Panc1 (cell line): ENCODE measurements around the gene PRF1. TPM values are rescaled to one million over a fixed set of nuclear protein-coding genes. Genes with fewer than 3 reads are reported as not detected.

Experiments used
- ATAC-seq: fragments of 200-7000 bp; cut with Tn5 transposase; 2 replicates; pipeline ENCODE4 v1.9.1; 2020; ENCODE audit warnings: mild to moderate bottlenecking, moderate library complexity
- BruUV-seq: library from RNA; stranded (reverse); fragments of 400-500 nt; replicated peaks from 2 replicates; lab custom pipeline; 2021; lab: Mats Ljungman, UMichigan
- CTCF ChIA-PET: fragments of 300-600 bp; sonication (Branson Sonifier 250); formaldehyde crosslinking; loops from one replicate; lab custom pipeline; 2022; ENCODE audit warnings: antibody characterized with exemption; lab: Charles Lee
- POLR2A ChIA-PET: fragments of 300-600 bp; sonication (Branson Sonifier 250); formaldehyde crosslinking; loops from one replicate; lab custom pipeline; 2022; ENCODE audit warnings: antibody characterized with exemption; lab: Charles Lee
- DNase-seq: peaks from one replicate; pipeline ENCODE4 v3.0.0-alpha.2; 2010; ENCODE audit warnings: low read depth, low spot score
- H3K27ac ChIP-seq: 2 replicates; pipeline ENCODE4 v1.5.1; 2011; ENCODE audit warnings: mild to moderate bottlenecking, low read length, inconsistent platforms
- H3K27me3 ChIP-seq: fragments of 200-500 bp; sonication (Bioruptor generic); 2 replicates; pipeline ENCODE4 v1.6.0; 2014; ENCODE audit warnings: low read length, inconsistent platforms; ENCODE audit not compliant: control insufficient read depth, insufficient read depth
- H3K36me3 ChIP-seq: fragments of 200-500 bp; sonication (Bioruptor generic); 2 replicates; pipeline ENCODE4 v1.5.1; 2014; ENCODE audit warnings: inconsistent platforms, mild to moderate bottlenecking, low read length, moderate library complexity; ENCODE audit not compliant: control insufficient read depth, insufficient read depth
- H3K4me1 ChIP-seq: 2 replicates; pipeline ENCODE4 v1.5.1; 2011; ENCODE audit warnings: inconsistent platforms, mild to moderate bottlenecking, low read length, moderate library complexity; ENCODE audit not compliant: control insufficient read depth, insufficient read depth
- H3K4me3 ChIP-seq, 2 experiments: 2 replicates each; pipeline ENCODE4 v1.5.1; 2011 to 2012; ENCODE audit warnings: low read depth in 2 of 2, low read length in 2 of 2, mild to moderate bottlenecking in 2 of 2, inconsistent platforms in 1 of 2, moderate library complexity in 1 of 2
- H3K9me3 ChIP-seq: fragments of 200-500 bp; sonication (Bioruptor generic); 2 replicates; pipeline ENCODE4 v1.5.1; 2014; ENCODE audit warnings: low read depth, mild to moderate bottlenecking, inconsistent platforms, low read length, moderate library complexity; ENCODE audit not compliant: control insufficient read depth, insufficient read depth
- CTCF ChIP-seq: fragments of 450-650 bp; IDR thresholded peaks from 2 replicates; pipeline ENCODE4 v1.5.1; 2017; ENCODE audit warnings: mild to moderate bottlenecking
- POLR2AphosphoS5 ChIP-seq: IDR thresholded peaks from 2 replicates; pipeline ENCODE4 v1.6.1; 2012; ENCODE audit warnings: mild to moderate bottlenecking, low read depth, low read length, moderate library complexity
- SIN3A ChIP-seq: IDR thresholded peaks from 2 replicates; pipeline ENCODE4 v1.6.1; 2012; ENCODE audit warnings: low read depth, mild to moderate bottlenecking, low read length, moderate library complexity, borderline replicate concordance; ENCODE audit not compliant: insufficient read depth
- TCF7L2 ChIP-seq: IDR thresholded peaks from 2 replicates; pipeline ENCODE4 v1.6.1; 2011; ENCODE audit warnings: mild to moderate bottlenecking, low read depth, low read length, inconsistent platforms
- in situ Hi-C: cut with HindIII; loops from 2 replicates; pipeline ENCODE4 v1.10.0; 2016; ENCODE audit warnings: low sequenced_read_pairs, low pct_unique_long_range_greater_than_20kb
- intact Hi-C: fragments of 100-400 bp; cut with micrococcal nuclease; formaldehyde crosslinking; loops from one replicate; pipeline ENCODE4 v1.10.0; 2022; ENCODE audit not compliant: unreplicated experiment
- total RNA-seq: library from RNA; stranded (reverse); gene quantifications from one replicate; pipeline ENCODE4 v1.2.1, GENCODE V29; 2021; ENCODE audit not compliant: unreplicated experiment
- TF ChIP-seq, protein P1 (sequence below), 2 experiments: IDR thresholded peaks; 2 replicates each; pipeline ENCODE4 v1.6.1; 2011 to 2012; ENCODE audit warnings: low read depth in 2 of 2, control low read depth in 1 of 2, low read length in 1 of 2, mild to moderate bottlenecking in 1 of 2, moderate library complexity in 1 of 2; ENCODE audit not compliant: insufficient read depth in 1 of 2

PRF1 gene
- total RNA-seq, 1 experiment from 2014 or later: not detected

- Histone ChIP-seq H3K27me3 (peaks cover 3% of the 10 kb centered on the region; the same call in 1 of the 2 replicates), H3K4me3 (no peak overlapping the region), H3K27ac (no peak overlapping the region), H3K4me1 (no peaks in the 10 kb centered on the region), H3K36me3 (no peaks in the 10 kb centered on the region), H3K9me3 (no peaks in the 10 kb centered on the region)
- POLR2A ChIA-PET: no interaction called here
- CTCF ChIA-PET: no interaction called here
- intact Hi-C loops: loop anchor here (10.0 kb wide), 1 partner anchor 129 kb away; no protein-coding TSS in a partner anchor
- in situ Hi-C loops: no loop called here
- ATAC-seq (no peak), DNase-seq (no peak)
- no peak for TF ChIP-seq TCF7L2
- no peak for TF ChIP-seq SIN3A
- TF ChIP-seq POLR2AphosphoS5: no peak
- TF ChIP-seq, protein P1, sequence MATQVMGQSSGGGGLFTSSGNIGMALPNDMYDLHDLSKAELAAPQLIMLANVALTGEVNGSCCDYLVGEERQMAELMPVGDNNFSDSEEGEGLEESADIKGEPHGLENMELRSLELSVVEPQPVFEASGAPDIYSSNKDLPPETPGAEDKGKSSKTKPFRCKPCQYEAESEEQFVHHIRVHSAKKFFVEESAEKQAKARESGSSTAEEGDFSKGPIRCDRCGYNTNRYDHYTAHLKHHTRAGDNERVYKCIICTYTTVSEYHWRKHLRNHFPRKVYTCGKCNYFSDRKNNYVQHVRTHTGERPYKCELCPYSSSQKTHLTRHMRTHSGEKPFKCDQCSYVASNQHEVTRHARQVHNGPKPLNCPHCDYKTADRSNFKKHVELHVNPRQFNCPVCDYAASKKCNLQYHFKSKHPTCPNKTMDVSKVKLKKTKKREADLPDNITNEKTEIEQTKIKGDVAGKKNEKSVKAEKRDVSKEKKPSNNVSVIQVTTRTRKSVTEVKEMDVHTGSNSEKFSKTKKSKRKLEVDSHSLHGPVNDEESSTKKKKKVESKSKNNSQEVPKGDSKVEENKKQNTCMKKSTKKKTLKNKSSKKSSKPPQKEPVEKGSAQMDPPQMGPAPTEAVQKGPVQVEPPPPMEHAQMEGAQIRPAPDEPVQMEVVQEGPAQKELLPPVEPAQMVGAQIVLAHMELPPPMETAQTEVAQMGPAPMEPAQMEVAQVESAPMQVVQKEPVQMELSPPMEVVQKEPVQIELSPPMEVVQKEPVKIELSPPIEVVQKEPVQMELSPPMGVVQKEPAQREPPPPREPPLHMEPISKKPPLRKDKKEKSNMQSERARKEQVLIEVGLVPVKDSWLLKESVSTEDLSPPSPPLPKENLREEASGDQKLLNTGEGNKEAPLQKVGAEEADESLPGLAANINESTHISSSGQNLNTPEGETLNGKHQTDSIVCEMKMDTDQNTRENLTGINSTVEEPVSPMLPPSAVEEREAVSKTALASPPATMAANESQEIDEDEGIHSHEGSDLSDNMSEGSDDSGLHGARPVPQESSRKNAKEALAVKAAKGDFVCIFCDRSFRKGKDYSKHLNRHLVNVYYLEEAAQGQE (IDR thresholded peaks at IDR 0.05; ENCODE audit: insufficient read depth in 1 of 2, low read depth in 2 of 2, low read length in 1 of 2): no peak
- no peak for TF ChIP-seq CTCF
- BruUV-seq: no TSS peak
These were observed 23.5 kb upstream of the PRF1 start for GRCh38 chr10:70626056-70626455.

DNA sequence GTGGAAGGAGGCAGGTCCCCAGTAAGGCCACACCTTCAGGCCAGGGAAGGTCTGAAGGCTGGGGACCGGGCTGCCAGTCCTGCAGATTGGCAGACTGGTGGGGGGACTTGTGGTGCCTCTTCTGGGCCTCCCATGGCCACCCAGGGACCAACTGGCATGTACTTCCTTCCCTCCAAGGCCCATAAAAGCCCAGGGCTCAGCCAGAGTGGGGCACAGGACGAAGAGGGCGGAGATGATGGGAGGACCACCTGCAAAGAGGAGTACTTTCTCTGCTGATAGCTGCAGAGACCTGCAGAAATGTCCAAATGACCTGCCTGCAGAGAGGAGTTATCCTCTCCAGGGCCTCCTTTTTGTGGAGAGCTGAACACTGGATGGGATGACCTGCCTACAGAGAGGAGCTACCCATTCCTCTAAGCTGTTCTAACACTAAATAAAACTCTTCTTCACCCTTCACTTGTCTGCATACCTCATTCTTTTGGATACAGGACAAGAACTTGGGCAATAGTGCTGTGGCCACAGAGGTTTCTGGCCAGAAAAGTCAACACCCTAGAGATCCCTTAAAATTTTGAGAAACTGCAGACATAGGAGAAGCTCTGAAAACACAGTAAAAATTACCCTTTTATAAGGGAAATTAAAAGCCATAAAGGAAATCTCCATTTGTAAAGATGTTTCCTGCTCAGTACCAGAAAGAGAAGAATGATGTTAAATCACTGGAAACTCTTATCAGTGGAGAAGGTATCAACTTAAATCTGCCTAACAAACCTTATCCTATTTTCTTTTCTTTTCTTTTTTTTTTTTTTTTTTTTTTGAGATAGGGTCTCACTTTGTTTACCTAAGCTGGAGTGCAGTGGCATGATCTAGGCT is 20.7 kb upstream of the PRF1 start:
- no peak overlapping the region for H3K4me3 ChIP-seq
- peaks cover 3% of the 10 kb centered on the region; the same call in 1 of the 2 replicates for H3K27me3 ChIP-seq
- in situ Hi-C loops (no loop called here), intact Hi-C loops (loop anchor here (10.0 kb wide), 1 partner anchor 132 kb away; no protein-coding TSS in a partner anchor)
- H3K36me3 ChIP-seq: no peaks in the 10 kb centered on the region
- ATAC-seq (no peak), DNase-seq (no peak)
- peaks cover 13% of the 10 kb centered on the region; the same call in 1 of the 2 replicates for H3K9me3 ChIP-seq
- BruUV-seq: no TSS peak
- POLR2A ChIA-PET: interaction anchor here (0.5 kb wide), 1 partner anchor 544 kb away, joined by 10 read pairs; no protein-coding TSS in a partner anchor
- TF ChIP-seq CTCF: no peak
- H3K4me1 ChIP-seq: no peaks in the 10 kb centered on the region
- no peak overlapping the region for H3K27ac ChIP-seq
- CTCF ChIA-PET: no interaction called here
